ENCODE results near the gene TMEM203. TPM values are rescaled to one million over a fixed set of nuclear protein-coding genes. Genes with fewer than 3 reads are reported as not detected.

Gene TMEM203
- total RNA-seq, 4 donors from 2014 or later: 21.6 to 29.1 (median 27.1) TPM

- no peak for DNase-seq (ENCODE audit: low spot score)
- TF ChIP-seq CTCF (IDR thresholded peaks at IDR 0.05): no peak
- no peak for ATAC-seq (ENCODE audit: low FRiP score)
Observed at GRCh38 chr9:137215196-137215986, 9.9 kb upstream of the TMEM203 start.

GRCh38 chr9:137214620-137215019, 9.2 kb upstream of the TMEM203 start:
- TF ChIP-seq CTCF (IDR thresholded peaks at IDR 0.05): no peak
- ATAC-seq (ENCODE audit: low FRiP score): no peak
- DNase-seq (ENCODE audit: low spot score): no peak

- DNase-seq (ENCODE audit: low spot score): no peak
- ATAC-seq (ENCODE audit: low FRiP score): no peak
- TF ChIP-seq CTCF (IDR thresholded peaks at IDR 0.05): no peak
Observed at GRCh38 chr9:137213160-137214060, 8.0 kb upstream of the TMEM203 start.

- ATAC-seq (ENCODE audit: low FRiP score): no peak
- DNase-seq (ENCODE audit: low spot score): no peak
Observed at GRCh38 chr9:137212520-137212919, 7.1 kb upstream of the TMEM203 start.

GRCh38 chr9:137211532-137211931, 6.1 kb upstream of the TMEM203 start:
- DNase-seq (ENCODE audit: low spot score) (no peak), ATAC-seq (ENCODE audit: low FRiP score) (no peak)
- TF ChIP-seq CTCF (IDR thresholded peaks at IDR 0.05): no peak

More at GRCh38 chr9:137212520-137212919, 7.1 kb upstream of the TMEM203 start:
- no peak for TF ChIP-seq CTCF (IDR thresholded peaks at IDR 0.05)

GRCh38 chr9:137206602-137207001, 1.2 kb upstream of the TMEM203 start:
- TF ChIP-seq CTCF (IDR thresholded peaks at IDR 0.05): no peak
- DNase-seq (ENCODE audit: low spot score) (no peak), ATAC-seq (ENCODE audit: low FRiP score) (no peak)

Measured in omental fat pad (tissue), 4 donors.